ENCODE data around the gene NKX2-1.

NKX2-1 gene

GRCh38 chr14:36524220-36524837 lies 4.3 kb upstream of the NKX2-1 start:
- Histone ChIP-seq H3K36me3 (ENCODE audit: control insufficient read depth in 1 of 2, insufficient read depth in 2 of 2, low read length in 2 of 2) (no peaks in the 10 kb centered on the region), H3K4me1 (ENCODE audit: control insufficient read depth in 1 of 2, insufficient read depth in 2 of 2, low read length in 2 of 2) (peaks cover 3 to 37% of the 10 kb centered on the region in 2 donors), H3K9me3 (ENCODE audit: control insufficient read depth in 1 of 2, low read length in 2 of 2) (no peaks in the 10 kb centered on the region), H3K27me3 (ENCODE audit: low read depth, low read length) (peaks cover 68% of the 10 kb centered on the region), H3K27ac (ENCODE audit: low read length) (no peak overlapping the region), H3K4me3 (ENCODE audit: low read depth in 1 of 2, low read length in 2 of 2) (no peak overlapping the region)

- peaks cover 6 to 48% of the 10 kb centered on the region in 2 donors for H3K4me1 ChIP-seq (ENCODE audit: control insufficient read depth in 1 of 2, insufficient read depth in 2 of 2, low read length in 2 of 2)
- H3K27ac ChIP-seq (ENCODE audit: low read length) = no peak overlapping the region
- no peak overlapping the region for H3K4me3 ChIP-seq (ENCODE audit: low read depth in 1 of 2, low read length in 2 of 2)
These were observed 3.1 kb upstream of the NKX2-1 start for GRCh38 chr14:36522972-36523715.

GRCh38 chr14:36522347-36522971 lies 2.4 kb upstream of the NKX2-1 start:
- Histone ChIP-seq H3K27ac (ENCODE audit: low read length) (no peak overlapping the region), H3K4me3 (ENCODE audit: low read depth in 1 of 2, low read length in 2 of 2) (no peak overlapping the region), H3K27me3 (ENCODE audit: low read depth, low read length) (peaks cover 81% of the 10 kb centered on the region), H3K4me1 (ENCODE audit: control insufficient read depth in 1 of 2, insufficient read depth in 2 of 2, low read length in 2 of 2) (peaks cover 6 to 55% of the 10 kb centered on the region in 2 donors), H3K36me3 (ENCODE audit: control insufficient read depth in 1 of 2, insufficient read depth in 2 of 2, low read length in 2 of 2) (no peaks in the 10 kb centered on the region), H3K9me3 (ENCODE audit: control insufficient read depth in 1 of 2, low read length in 2 of 2) (no peaks in the 10 kb centered on the region)

More at GRCh38 chr14:36522972-36523715, 3.1 kb upstream of the NKX2-1 start:
- H3K36me3 ChIP-seq (ENCODE audit: control insufficient read depth in 1 of 2, insufficient read depth in 2 of 2, low read length in 2 of 2) = no peaks in the 10 kb centered on the region
- peaks cover 79% of the 10 kb centered on the region for H3K27me3 ChIP-seq (ENCODE audit: low read depth, low read length)
- H3K9me3 ChIP-seq (ENCODE audit: control insufficient read depth in 1 of 2, low read length in 2 of 2) = no peaks in the 10 kb centered on the region

GRCh38 chr14:36521598-36522345 lies 1.7 kb upstream of the NKX2-1 start:
- Histone ChIP-seq H3K27ac (ENCODE audit: low read length) (no peak overlapping the region), H3K4me3 (ENCODE audit: low read depth in 1 of 2, low read length in 2 of 2) (peak overlapping the region in 1 of 2 donors; percentile 61)

GRCh38 chr14:36520601-36521525 lies 831 bp upstream of the NKX2-1 start:
- Histone ChIP-seq H3K27ac (ENCODE audit: low read length) (no peak overlapping the region), H3K4me1 (ENCODE audit: control insufficient read depth in 1 of 2, insufficient read depth in 2 of 2, low read length in 2 of 2) (peaks cover 6 to 55% of the 10 kb centered on the region in 2 donors), H3K4me3 (ENCODE audit: low read depth in 1 of 2, low read length in 2 of 2) (peak overlapping the region; percentile 21 to 61), H3K27me3 (ENCODE audit: low read depth, low read length) (peaks cover 74% of the 10 kb centered on the region), H3K9me3 (ENCODE audit: control insufficient read depth in 1 of 2, low read length in 2 of 2) (no peaks in the 10 kb centered on the region), H3K36me3 (ENCODE audit: control insufficient read depth in 1 of 2, insufficient read depth in 2 of 2, low read length in 2 of 2) (no peaks in the 10 kb centered on the region)

More at GRCh38 chr14:36521598-36522345, 1.7 kb upstream of the NKX2-1 start:
- Histone ChIP-seq H3K27me3 (ENCODE audit: low read depth, low read length) (peaks cover 80% of the 10 kb centered on the region), H3K36me3 (ENCODE audit: control insufficient read depth in 1 of 2, insufficient read depth in 2 of 2, low read length in 2 of 2) (no peaks in the 10 kb centered on the region), H3K4me1 (ENCODE audit: control insufficient read depth in 1 of 2, insufficient read depth in 2 of 2, low read length in 2 of 2) (peaks cover 6 to 55% of the 10 kb centered on the region in 2 donors), H3K9me3 (ENCODE audit: control insufficient read depth in 1 of 2, low read length in 2 of 2) (no peaks in the 10 kb centered on the region)

GRCh38 chr14:36518586-36519430 lies 1.2 kb downstream of the NKX2-1 start:
- Histone ChIP-seq H3K27ac (ENCODE audit: low read length) (no peak overlapping the region), H3K36me3 (ENCODE audit: control insufficient read depth in 1 of 2, insufficient read depth in 2 of 2, low read length in 2 of 2) (no peaks in the 10 kb centered on the region), H3K9me3 (ENCODE audit: control insufficient read depth in 1 of 2, low read length in 2 of 2) (no peaks in the 10 kb centered on the region), H3K4me1 (ENCODE audit: control insufficient read depth in 1 of 2, insufficient read depth in 2 of 2, low read length in 2 of 2) (peaks cover 6 to 55% of the 10 kb centered on the region in 2 donors), H3K27me3 (ENCODE audit: low read depth, low read length) (peaks cover 74% of the 10 kb centered on the region), H3K4me3 (ENCODE audit: low read depth in 1 of 2, low read length in 2 of 2) (peak overlapping the region in 1 of 2 donors; percentile 57)

- H3K27ac ChIP-seq (ENCODE audit: low read length) = no peak overlapping the region
- H3K4me3 ChIP-seq (ENCODE audit: low read depth in 1 of 2, low read length in 2 of 2) = no peak overlapping the region
- peaks cover 6 to 53% of the 10 kb centered on the region in 2 donors for H3K4me1 ChIP-seq (ENCODE audit: control insufficient read depth in 1 of 2, insufficient read depth in 2 of 2, low read length in 2 of 2)
These were observed 1.9 kb downstream of the NKX2-1 start for GRCh38 chr14:36518031-36518585.

GRCh38 chr14:36517242-36518030 lies 2.6 kb downstream of the NKX2-1 start:
- Histone ChIP-seq H3K27me3 (ENCODE audit: low read depth, low read length) (peaks cover 73% of the 10 kb centered on the region), H3K36me3 (ENCODE audit: control insufficient read depth in 1 of 2, insufficient read depth in 2 of 2, low read length in 2 of 2) (no peaks in the 10 kb centered on the region), H3K4me3 (ENCODE audit: low read depth in 1 of 2, low read length in 2 of 2) (no peak overlapping the region), H3K4me1 (ENCODE audit: control insufficient read depth in 1 of 2, insufficient read depth in 2 of 2, low read length in 2 of 2) (peaks cover 6 to 47% of the 10 kb centered on the region in 2 donors), H3K27ac (ENCODE audit: low read length) (no peak overlapping the region), H3K9me3 (ENCODE audit: control insufficient read depth in 1 of 2, low read length in 2 of 2) (no peaks in the 10 kb centered on the region)

More at GRCh38 chr14:36518031-36518585, 1.9 kb downstream of the NKX2-1 start:
- H3K36me3 ChIP-seq (ENCODE audit: control insufficient read depth in 1 of 2, insufficient read depth in 2 of 2, low read length in 2 of 2) = no peaks in the 10 kb centered on the region
- H3K27me3 ChIP-seq (ENCODE audit: low read depth, low read length) = peaks cover 74% of the 10 kb centered on the region
- H3K9me3 ChIP-seq (ENCODE audit: control insufficient read depth in 1 of 2, low read length in 2 of 2) = no peaks in the 10 kb centered on the region

GRCh38 chr14:36516719-36517241 lies 3.3 kb downstream of the NKX2-1 start:
- H3K27ac ChIP-seq (ENCODE audit: low read length) = no peak overlapping the region
- H3K9me3 ChIP-seq (ENCODE audit: control insufficient read depth in 1 of 2, low read length in 2 of 2) = no peaks in the 10 kb centered on the region
- peaks cover 73% of the 10 kb centered on the region for H3K27me3 ChIP-seq (ENCODE audit: low read depth, low read length)
- peaks cover 6 to 41% of the 10 kb centered on the region in 2 donors for H3K4me1 ChIP-seq (ENCODE audit: control insufficient read depth in 1 of 2, insufficient read depth in 2 of 2, low read length in 2 of 2)
- no peaks in the 10 kb centered on the region for H3K36me3 ChIP-seq (ENCODE audit: control insufficient read depth in 1 of 2, insufficient read depth in 2 of 2, low read length in 2 of 2)
- no peak overlapping the region for H3K4me3 ChIP-seq (ENCODE audit: low read depth in 1 of 2, low read length in 2 of 2)
